Stimulated activated CD8-positive, alpha-beta memory T cell treated with anti-CD3 and anti-CD28 coated beads, Interleukin-7, amount 100 ng/mL, for 48 hours (primary cell): ENCODE measurements around the gene DMRTA1.
"Not testable (repeated sequence)": the region's sequence is repeated elsewhere in the genome, so short reads cannot be mapped to it uniquely, and the experiment has no call there.

ENCODE experiments used
- DNase-seq, 2 donors: peaks; one replicate each; pipeline ENCODE4 v3.0.0-alpha.2; 2020; ENCODE audit warnings: low read depth in 1 of 2; ENCODE audit errors: extremely low read depth in 1 of 2

The DMRTA1 gene

DNA sequence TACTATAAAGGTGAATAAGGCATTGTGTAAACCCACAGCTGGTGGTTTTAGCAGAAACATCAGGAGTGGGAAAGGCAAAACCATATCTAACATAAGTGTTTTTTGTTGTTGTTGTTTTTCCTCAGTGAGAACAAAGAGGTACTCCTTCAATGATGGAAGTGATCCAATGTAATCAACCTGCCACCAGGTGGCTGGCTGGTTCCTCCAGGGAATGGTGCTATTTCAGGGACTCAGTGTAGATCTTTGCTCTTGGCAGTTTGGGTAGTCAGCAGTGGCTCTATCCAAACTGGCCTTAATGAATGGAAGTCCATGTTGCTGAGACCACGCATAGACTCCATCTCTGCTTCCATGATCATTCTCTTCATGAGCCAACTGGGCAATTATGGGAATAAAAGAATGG lies 10.8 kb downstream of the DMRTA1 start:
- no peak for DNase-seq

- DNase-seq, result no peak
Measured at GRCh38 chr9:22463205-22463604, 16.6 kb downstream of the DMRTA1 start.

- DNase-seq, result no peak
Measured at GRCh38 chr9:22469928-22470544, 23.4 kb downstream of the DMRTA1 start.

GRCh38 chr9:22481566-22481965 lies 34.9 kb downstream of the DMRTA1 start:
- no peak for DNase-seq

DNA sequence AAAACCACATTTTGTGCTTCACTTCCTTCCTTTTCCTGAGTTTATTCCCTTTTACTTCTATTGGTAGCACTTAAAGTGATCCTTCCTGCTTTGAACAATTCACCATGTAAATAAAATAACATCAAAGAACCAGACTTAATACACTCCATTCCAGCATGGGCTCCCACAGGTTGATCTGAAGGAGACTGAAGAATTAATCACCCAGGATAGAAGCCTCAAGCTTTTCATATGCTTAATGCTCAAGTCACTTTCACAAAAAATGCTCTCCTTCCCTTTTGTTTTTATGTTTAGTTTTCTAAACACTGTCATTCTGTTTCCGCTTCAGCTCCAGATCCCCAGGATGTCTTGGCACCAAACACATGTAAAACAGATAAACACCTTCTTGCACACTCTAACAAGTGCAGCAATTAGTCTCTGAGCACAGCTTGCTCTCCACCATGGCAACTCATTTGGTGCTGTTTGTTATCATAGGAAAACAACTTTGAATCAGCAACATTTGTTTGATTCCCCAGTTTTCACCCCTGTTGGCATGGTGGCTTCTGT lies 37.0 kb downstream of the DMRTA1 start:
- no peak for DNase-seq

GRCh38 chr9:22496197-22496596 lies 49.6 kb downstream of the DMRTA1 start:
- DNase-seq, result not testable (repeated sequence)
